K562 (cell line): Measurements from ENCODE around the gene C15orf61.

Experiments
- CBX5 ChIP-seq: IDR thresholded peaks from 2 replicates; pipeline ENCODE4 v1.6.1; 2014; ENCODE audit warnings: low read depth, borderline replicate concordance
- PHB2 ChIP-seq: fragments of 450-650 bp; IDR thresholded peaks from 2 replicates; pipeline ENCODE4 v1.6.1; 2017; ENCODE audit warnings: low read depth
- POLR2AphosphoS5 ChIP-seq: IDR thresholded peaks from 2 replicates; pipeline ENCODE4 v1.6.1; 2011; ENCODE audit warnings: mild to moderate bottlenecking, low read depth, low read length, moderate library complexity; ENCODE audit not compliant: control insufficient read depth, insufficient read depth
- SRF ChIP-seq, 2 experiments: fragments of 250-450, 450-650 bp in 1 of 2; sonication (Bioruptor Pico) in 1 of 2; sonication (generic) in 1 of 2; formaldehyde crosslinking; IDR thresholded peaks; 2 replicates each; pipeline versions ENCODE4 v1.5.0 to v1.5.1; 2020 to 2022; ENCODE audit warnings: mild to moderate bottlenecking in 1 of 2, missing genetic modification reagents in 1 of 2
- TARDBP ChIP-seq: fragments of 450-650 bp; IDR thresholded peaks from 2 replicates; pipeline ENCODE4 v1.6.1; 2016
- TBL1XR1 ChIP-seq, 2 experiments: IDR thresholded peaks; 2 replicates each; pipeline ENCODE4 v1.6.1; 2012; ENCODE audit warnings: improper control_type of control experiment in 2 of 2, low read length in 2 of 2, mild to moderate bottlenecking in 1 of 2
- TF ChIP-seq, protein P1 (sequence below): fragments of 450-650 bp; formaldehyde crosslinking; IDR thresholded peaks from 2 replicates; pipeline ENCODE4 v1.4.0; 2020; ENCODE audit warnings: mild to moderate bottlenecking, mixed read lengths
- TF ChIP-seq, protein P2 (sequence below): sonication (generic); formaldehyde crosslinking; IDR thresholded peaks from 2 replicates; pipeline ENCODE4 v1.8.0; 2022; ENCODE audit warnings: missing genetic modification reagents, mild to moderate bottlenecking, borderline replicate concordance

DNA sequence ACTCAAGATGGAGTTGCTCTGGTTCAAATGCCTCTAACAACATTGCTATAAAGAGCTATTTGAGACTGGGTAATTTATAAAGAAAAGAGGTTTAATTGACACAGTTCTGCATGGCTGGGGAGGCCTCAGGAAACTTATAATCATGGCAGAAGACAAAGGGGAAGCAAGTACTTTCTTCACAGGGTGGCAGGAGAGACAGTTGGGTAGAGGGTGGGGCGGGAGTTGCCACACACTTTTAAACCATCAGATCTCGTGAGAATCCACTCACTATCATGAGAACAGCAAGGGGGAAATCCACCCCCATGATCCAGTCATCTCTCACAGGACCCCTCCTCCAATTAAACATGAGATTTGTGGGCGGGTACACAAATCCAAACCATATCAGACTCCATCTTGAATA, 52.3 kb downstream of the C15orf61 start:
- no peak for TF ChIP-seq TBL1XR1 (IDR thresholded peaks at IDR 0.05; ENCODE audit: low read length in 2 of 2)
- TF ChIP-seq POLR2AphosphoS5, result no peak
- TF ChIP-seq, protein P1, sequence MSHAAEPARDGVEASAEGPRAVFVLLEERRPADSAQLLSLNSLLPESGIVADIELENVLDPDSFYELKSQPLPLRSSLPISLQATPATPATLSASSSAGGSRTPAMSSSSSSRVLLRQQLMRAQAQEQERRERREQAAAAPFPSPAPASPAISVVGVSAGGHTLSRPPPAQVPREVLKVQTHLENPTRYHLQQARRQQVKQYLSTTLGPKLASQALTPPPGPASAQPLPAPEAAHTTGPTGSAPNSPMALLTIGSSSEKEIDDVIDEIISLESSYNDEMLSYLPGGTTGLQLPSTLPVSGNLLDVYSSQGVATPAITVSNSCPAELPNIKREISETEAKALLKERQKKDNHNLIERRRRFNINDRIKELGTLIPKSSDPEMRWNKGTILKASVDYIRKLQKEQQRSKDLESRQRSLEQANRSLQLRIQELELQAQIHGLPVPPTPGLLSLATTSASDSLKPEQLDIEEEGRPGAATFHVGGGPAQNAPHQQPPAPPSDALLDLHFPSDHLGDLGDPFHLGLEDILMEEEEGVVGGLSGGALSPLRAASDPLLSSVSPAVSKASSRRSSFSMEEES (CRISPR knock-in tag), result no peak
- TF ChIP-seq, protein P2, sequence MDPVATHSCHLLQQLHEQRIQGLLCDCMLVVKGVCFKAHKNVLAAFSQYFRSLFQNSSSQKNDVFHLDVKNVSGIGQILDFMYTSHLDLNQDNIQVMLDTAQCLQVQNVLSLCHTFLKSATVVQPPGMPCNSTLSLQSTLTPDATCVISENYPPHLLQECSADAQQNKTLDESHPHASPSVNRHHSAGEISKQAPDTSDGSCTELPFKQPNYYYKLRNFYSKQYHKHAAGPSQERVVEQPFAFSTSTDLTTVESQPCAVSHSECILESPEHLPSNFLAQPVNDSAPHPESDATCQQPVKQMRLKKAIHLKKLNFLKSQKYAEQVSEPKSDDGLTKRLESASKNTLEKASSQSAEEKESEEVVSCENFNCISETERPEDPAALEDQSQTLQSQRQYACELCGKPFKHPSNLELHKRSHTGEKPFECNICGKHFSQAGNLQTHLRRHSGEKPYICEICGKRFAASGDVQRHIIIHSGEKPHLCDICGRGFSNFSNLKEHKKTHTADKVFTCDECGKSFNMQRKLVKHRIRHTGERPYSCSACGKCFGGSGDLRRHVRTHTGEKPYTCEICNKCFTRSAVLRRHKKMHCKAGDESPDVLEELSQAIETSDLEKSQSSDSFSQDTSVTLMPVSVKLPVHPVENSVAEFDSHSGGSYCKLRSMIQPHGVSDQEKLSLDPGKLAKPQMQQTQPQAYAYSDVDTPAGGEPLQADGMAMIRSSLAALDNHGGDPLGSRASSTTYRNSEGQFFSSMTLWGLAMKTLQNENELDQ (CRISPR knock-in tag), result no peak
- no peak for TF ChIP-seq CBX5
- TF ChIP-seq PHB2, result no peak
- no peak for TF ChIP-seq TARDBP
- TF ChIP-seq SRF (CRISPR knock-in tag; IDR thresholded peaks at IDR 0.05), result no peak
